ENCODE results near the gene DUSP22.

Gene DUSP22

DNA sequence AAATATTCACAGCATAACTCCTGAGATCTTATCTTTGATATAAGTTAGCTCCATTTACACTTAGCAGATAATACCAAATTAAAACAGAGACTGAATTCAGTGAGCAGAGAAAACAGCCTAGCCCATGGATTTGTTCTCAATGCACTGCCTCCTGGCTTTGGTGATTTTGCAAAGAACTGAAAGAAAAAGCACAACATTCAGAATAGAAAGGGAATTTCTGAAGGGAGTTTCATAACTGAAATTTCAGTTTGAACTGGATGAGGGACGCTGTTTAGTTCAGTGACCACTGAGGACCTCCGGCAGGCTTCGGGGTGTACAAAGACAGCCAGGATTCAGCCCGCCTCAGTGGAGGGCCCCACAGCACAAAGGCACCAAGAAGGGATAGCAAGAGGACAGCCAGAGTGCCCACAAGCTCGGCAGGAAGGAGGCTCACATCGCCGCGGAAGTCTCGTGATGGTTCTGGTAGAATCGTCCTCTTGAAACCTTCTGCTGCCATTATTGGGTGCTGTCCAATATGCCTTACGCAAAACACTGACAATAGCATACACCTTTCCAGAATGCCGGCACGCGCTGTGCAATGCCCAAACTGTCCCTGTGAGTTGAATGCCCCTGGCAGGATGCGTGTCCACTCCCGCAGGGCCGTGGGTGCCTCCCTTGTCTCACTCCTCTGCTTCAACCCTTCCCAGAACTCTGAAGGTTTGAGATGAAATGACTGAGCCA is 89.6 kb downstream of the DUSP22 start:
- DNase-seq, result no peak

DNA sequence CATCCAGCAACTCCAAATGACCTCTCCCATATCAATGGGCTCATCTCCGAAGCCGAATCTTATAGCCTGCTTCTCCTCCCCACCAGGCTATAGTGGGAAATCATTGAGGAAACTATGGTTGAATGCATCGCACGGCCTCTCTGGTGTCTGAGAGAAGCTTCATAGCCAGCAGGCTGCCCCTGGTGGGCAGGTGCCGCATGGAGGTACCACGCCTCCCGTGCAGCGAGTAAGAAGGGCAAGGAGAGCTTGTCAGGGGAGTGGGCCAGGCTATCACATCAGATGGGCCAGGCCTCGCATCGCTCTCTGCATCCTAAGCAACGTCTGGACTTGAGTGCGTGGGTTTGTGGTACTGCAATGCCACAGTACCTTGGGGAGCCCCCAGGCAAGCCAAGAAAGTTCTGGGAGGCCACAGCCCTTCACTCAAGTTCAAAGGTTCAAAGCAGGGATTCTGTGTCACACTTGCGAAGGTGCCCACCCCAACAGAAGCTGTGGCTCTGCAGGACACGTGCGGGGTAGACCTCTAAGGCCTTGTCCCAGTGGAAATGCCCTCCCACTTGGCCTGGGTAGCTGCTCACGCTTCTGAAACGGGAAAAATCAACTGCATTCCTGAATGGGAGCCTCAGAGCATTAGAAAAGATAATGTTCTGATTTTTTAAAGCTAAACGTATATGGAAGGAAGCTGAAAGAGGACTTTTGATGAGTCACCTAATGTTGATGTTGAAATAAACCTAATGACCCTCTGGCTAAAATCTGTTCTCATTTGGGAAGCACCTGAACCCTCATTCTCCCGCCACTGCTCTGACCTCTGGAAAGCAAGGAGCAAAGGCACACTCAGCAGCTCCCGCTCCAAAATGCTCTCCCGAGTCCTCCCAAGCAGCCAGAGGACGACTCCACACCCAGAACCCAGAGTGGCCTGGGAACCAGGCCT is 90.9 kb downstream of the DUSP22 start:
- no peak for DNase-seq

DNA sequence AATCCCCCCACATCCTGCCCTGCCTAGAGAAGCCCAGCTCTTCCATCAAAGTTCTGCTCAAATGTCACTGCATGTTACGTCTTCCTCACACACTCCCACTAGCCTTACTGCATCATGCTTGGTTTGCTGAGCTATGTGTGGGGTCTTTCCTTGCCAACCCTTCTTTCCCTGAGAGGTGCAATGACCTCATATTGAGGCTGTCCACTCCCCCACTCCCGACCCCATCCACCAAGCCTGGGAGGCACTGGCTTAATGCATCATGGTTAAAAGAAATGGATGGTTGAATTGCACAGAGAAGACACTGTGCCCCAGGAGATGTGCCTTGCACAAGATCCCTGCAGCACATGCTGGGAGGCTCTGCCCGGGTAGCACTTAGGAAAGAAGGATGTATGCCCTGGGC is 91.6 kb downstream of the DUSP22 start:
- no peak for DNase-seq

DNA sequence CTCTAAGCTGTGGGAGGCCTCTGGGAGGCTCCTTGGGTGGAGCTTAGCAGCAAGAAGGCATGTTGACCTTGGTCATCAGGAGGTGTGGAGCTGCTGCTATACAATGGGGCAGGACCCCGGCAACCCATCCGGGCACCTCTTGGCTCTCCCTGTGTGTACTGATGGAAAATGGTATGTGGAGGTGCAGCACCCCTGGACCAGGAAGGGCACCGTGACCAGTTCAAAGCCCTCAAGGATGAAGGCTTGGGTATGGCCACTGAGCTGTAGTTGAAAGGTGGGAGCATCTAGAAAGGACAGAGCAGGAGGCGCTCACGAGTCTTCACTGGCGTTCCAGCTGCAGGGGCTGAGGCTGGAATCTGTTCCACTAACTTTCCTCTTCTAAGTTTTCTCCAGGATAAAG is 92.6 kb downstream of the DUSP22 start:
- no peak for DNase-seq

DNA sequence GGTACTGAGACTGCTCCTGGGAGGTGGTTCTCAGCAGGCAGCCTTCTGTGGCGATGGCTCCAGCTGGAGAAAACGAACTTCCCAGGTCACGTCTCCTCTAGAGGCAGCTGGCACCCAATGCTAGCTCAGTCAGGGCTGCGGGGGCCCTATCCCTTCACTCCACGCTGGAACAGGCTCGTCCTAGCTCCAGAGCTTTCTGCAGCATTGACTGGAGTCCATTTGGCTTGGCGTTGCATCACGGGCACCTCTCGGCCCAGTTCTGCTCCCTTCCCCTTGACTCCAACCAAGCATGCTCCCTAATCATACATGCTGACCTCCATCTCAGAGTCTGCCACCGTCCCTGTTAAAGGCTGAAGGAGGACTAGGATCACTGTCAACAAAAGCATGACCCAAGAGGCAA is 93.3 kb downstream of the DUSP22 start:
- DNase-seq, result no peak

DNA sequence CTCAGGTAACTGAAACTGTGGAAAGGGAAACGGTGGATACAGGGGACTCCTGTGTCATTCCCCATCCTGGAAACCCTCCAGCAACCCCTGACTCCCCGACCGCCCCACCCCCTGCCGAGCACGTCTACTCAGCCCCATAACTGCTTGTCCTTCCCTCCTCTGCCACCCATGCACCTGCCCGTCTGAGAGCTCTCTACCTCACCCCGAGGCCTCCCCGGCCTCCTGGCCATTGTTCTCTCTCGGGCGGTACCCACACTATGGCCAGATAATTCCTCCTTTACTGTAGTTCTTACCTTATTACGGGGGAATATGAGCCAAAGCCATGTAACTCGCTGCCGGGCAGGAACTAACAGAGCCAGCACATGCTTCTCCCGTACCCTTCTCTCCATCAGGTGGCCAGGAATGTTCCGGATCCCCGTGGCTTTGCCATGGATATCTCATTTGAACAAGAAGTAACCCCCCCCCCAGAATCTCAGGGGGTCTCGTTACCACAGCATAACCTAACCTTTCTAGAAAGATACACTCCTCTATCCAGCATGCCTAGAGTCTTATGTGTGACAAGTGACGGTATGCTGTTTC is 94.5 kb downstream of the DUSP22 start:
- DNase-seq, result no peak

DNA sequence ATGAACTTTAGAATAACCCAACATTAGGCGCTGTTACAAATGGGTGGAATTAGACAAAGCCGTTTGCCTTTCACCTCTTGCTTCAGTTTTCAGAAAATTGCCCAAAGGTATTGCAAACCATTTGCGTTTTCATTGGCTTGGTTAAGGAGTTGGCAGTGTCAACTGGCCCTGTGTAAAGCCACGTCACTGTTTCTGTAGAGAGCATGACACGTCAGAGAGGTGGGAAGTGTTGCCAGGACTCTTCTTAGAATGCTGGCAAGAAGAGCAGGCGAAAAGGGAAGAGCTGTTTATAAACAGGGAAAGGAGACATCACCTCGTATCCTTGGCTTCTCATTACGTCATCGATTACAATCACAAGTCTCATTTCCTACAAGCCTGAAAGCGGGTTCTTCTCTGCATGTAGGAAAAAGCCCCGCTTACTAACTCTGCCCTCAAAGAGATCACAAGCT is 95.0 kb downstream of the DUSP22 start:
- DNase-seq, result no peak

DNA sequence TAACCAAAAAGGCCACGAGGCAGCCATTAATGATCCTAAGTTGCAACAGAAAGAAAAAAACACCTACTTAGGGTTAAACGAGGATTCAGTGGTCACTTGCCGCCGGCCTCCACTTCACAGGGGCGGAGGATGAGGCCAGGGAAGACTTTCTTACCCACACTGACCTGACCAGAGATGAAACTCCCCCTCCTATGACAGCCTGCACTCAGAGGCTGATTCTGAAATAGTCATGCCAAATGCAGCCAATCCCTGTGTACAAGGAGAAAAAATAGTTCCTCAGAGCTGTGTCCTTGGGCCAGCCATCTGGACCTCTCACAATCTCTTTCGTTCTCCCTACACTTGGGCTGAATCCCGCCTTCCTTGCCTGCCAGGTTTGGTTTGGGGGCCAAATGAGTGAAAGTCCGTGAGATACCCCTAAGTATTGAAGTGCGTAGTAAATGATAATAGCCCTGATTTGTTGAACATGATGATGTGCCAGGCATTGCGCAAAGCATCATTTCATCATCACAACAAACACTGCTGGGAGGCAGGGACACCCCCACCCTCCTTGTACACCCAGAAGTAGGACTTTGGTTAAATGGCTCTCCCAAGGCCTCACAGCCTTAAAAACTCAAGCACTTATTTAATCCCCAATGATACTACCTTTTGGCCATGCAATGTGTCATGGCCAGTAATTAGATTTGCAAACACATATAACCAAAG is 96.1 kb downstream of the DUSP22 start:
- DNase-seq, result no peak

DNA sequence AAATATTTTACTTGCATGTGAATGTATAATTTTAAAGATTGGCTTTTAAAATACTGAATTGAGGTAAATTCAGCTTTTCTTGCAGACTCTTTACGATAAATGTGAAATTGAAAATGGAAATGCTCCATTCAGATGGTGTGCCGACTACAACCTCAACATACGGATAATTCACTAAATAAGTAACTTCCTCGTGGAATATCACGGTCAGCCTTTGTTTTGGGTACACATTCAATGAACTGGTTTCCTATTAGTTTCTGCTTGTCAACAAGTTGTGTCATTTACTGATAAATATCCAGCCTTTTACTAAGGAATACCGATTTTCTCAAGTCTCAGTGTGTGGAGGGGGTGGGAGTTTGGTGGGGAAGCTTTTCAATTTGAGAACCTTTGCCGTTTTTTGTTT is 96.9 kb downstream of the DUSP22 start:
- DNase-seq, result no peak

DNA sequence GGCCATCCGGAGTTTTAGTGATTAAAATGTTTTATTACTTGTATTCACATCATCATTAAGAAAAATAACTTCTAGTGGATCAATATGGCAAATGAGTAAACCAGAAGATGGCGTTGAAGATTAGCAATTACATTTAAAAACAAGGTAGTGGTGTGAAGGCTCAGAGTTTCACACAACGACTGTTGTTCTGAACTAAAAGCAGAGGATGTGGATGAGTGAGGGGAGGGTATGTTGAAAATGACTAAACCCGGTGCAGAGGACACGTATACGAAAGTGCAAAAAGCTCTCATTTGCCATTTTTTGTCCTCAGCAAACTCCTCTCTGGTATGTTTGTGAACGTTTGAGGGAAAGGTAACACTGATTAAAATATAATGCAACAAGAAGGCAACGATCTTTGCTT is 97.3 kb downstream of the DUSP22 start:
- no peak for DNase-seq

DNA sequence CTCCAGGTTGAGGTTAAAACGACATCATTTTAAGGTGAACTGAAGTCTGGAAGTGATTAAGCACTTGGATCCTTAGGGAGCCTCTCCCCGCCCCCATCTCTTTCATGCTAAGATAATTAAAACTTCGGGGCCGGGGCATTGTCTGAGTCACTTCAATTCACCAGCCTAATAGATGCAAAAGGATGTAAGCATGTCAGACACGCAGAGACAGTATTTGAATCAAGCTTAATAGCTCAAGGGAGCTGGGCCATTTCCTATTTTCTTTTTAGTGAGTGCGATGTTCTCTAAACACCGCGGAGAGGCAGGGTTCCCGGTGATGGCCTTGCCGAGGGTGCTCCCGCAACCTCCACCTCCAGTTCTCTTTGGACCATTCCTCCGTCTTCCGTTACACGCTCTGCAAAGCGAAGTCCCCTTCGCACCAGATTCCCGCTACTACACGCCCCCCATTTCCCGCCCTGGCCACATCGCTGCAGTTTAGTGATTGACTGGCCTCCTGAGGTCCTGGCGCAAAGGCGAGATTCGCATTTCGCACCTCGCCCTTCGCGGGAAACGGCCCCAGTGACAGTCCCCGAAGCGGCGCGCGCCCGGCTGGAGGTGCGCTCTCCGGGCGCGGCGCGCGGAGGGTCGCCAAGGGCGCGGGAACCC is 98.7 kb downstream of the DUSP22 start:
- DNase-seq, result peak; percentile 31

DNA sequence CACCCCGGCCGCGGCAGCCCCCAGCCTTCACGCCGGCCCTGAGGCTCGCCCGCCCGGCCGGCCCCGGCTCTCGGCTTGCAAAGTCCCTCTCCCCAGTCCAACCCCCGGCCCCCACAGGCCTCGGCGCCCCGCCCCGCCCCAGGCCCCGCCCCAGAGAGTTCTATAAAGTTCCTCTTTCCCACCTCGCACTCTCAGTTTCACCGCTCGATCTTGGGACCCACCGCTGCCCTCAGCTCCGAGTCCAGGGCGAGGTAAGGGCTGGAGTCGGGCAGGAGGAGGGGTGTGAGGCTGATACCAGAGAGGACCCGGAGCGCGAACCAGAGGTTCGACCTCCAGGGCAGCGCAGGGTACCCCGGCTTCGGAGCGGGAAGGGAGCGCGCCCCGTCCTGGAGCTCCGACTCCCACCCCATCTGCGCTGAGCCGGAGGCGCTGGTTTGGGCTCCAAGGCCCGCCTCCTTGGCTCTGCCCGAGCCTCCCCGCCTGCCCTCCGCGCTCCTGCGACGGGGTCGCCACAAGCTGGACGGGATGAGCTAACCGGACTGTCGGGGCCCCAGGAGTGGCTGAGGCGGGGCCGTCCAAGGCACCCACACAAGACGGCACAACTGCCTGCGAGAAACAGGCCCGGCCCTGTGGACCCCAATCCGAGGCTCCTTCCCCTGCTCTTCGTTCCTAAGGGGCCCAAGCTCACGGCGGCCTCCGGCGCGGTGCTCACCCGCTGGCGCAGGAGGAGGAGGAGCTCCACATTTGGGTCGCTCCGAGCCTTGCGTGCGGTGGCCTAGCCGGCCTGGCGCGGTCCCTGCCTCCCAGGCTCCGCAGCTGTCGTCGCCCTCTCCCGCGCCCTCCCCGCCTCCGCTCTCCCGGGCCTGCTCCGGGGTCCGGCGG is 99.5 kb downstream of the DUSP22 start, which contains the start of gene IRF4:
Gene IRF4, plus strand, starts transcription at position 194 of the 882 bp plus-strand sequence. CDS start 1,401 bp downstream, outside the sequence.
- no peak for DNase-seq

DNA sequence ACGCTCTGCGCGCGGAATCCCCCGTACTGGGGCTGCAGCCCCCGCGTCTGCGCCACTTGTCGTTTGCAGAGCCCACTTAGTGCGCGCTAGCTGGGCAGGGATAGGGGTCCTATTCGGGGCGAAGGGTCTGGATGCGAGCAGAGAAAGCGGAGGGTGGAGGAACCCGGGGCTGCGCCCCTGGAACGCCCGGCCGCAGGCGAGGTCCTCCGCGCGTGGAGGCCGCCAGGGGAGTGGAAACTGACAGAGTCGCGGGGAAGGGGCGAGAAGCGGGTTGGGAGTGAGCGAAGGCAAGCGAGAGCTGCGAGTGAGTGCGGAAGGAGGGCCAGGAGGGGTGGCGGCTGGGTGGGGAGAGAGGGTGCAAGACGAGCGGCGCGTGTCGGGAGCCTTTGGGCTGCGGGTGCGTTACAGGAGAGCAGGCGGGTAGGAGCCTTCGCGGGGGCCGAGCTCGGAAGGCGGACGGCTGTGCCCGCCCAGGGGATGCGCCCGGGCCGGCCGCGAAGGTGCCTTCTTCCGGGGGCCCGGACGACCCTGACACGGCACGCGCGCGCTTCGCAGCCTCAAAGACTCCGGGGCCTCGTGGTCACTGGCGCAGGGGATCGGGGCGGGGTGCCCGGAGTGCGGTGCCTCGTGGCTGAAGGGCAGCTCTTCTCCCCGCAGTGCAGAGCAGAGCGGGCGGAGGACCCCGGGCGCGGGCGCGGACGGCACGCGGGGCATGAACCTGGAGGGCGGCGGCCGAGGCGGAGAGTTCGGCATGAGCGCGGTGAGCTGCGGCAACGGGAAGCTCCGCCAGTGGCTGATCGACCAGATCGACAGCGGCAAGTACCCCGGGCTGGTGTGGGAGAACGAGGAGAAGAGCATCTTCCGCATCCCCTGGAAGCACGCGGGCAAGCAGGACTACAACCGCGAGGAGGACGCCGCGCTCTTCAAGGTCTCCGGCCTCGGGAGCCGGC is 100.4 kb downstream of the DUSP22 start:
- DNase-seq, result no peak

DNA sequence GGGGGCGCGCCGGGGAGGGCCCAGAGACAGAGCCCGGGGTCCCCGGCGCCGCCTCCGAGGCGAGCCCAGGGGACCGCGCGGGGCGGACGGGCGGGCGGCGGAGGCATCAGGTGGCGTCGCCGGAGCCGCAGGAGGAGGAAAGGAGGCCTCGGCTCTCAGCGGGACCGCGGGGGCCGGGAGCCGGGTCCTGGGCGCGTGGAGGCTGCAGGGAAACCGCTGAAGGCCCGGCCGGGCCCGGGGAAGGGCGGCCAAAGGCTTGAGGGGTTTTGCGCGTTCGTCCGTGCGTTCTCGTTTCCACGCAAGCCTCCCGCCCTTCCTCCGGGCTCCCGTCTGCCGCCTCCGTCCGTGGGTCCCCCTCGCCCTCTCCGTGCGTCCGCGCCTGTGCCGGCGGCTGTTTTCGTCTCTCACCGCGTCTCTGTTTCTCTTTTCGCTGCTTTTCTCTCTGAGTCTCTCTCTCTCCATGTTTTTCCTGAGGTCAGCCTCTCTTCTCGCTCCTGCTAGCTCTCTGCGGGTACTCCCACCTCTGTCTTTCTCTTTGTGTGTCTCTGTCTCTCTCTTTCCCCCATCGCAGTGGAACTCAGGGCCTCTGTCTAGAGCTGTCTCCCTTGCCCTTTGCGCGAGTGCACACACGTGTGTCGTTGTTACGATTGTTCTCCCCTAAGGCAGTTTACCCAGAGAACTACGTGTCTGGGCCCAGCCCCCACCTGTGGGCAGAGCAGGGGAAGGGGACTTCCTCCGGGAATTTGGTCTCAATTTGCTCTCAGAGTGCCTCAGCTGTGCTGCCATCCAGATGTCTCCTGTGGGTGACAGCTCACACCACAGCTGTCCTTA is 101.3 kb downstream of the DUSP22 start:
- no peak for DNase-seq

DNA sequence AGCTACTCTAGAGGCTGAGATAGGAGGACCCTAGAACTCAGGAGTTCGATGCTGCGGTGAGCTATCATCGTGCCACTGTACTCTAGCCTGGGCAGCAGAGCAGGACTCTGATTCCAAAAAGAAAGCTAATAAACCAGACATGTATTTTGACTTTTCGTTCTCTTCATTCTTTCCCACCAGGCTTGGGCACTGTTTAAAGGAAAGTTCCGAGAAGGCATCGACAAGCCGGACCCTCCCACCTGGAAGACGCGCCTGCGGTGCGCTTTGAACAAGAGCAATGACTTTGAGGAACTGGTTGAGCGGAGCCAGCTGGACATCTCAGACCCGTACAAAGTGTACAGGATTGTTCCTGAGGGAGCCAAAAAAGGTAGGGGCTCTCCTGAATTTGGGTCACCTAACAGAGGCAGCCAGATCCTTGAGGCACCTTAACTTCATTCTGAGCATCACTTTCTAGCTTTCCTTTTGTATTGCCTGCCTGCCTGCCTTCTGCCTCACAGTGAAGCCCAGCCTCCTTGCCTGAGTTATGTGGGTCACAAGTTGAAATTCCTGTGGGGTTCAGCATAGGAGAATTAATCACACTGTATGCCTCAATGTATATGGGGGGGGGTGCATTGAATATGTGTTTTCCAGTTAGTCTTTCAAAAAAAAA is 102.5 kb downstream of the DUSP22 start:
- DNase-seq, result no peak

DNA sequence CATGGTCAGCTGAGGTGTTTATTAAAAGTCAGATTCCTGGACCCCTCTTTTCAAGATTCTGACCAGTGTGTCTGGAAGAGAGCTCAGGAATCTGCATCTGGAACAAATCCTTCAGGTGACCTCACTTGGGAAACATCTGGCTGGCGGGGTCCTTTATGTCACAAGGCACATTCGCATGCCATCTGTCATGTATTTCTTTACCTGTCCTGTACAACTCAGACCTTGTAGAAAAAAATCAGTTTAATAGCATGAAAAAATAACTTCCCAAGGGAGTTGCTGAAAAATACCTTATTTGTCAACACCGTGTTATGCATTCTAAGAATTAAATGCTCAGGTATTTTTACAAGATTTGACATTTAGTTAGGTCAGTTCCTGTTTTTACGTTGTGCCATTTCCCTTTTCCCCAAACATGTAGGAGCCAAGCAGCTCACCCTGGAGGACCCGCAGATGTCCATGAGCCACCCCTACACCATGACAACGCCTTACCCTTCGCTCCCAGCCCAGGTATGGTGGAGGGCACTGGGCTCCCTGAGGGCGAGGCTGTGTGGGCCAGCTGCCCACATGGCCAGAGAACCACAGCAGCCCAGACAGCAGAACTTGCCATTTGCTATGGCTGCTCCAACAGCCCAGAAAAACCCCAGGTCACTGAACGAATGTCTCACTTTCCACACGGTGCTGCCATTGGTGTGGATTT is 103.3 kb downstream of the DUSP22 start:
- no peak for DNase-seq

DNA sequence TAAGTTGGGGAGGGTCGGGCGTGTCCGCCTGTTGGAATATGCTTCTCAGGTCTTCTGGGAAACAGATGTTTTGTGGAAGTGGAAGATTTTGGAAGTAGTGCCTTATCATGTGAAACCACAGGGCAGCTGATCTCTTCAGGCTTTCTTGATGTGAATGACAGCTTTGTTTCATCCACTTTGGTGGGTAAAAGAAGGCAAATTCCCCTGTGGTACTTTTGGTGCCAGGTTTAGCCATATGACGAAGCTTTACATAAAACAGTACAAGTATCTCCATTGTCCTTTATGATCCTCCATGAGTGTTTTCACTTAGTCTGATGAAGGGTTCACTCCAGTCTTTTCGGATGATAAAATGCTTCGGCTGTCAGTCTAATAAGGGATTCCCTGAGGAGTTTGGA is 103.8 kb downstream of the DUSP22 start:
- DNase-seq, result no peak

DNA sequence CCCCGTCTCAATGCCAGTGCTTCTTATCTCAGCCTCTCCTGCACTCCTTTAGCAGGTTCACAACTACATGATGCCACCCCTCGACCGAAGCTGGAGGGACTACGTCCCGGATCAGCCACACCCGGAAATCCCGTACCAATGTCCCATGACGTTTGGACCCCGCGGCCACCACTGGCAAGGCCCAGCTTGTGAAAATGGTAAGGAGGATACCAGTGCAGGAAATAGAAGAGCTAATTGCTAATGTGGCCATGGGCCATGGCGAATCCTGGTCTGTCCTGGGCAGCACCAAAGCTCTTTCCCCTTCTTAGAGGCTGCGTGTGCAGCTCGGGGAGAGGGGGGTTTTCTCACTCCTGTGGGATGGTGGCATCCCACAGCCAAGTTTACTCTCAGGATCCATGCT is 104.8 kb downstream of the DUSP22 start:
- DNase-seq, result no peak

All from fibroblast of skin of scalp (primary cell).